Measurements from ENCODE around the gene CTDSP2. TPM values are rescaled to one million over a fixed set of nuclear protein-coding genes. Genes with fewer than 3 reads are reported as not detected.
A peak's percentile ranks its signal among the peaks of the same experiment; 100 is the strongest.

CTDSP2 gene
- total and polyA plus RNA-seq, 8 donors, result 28.4 to 152 (median 73.9) TPM

GRCh38 chr12:57874166-57875108, 27.9 kb upstream of the CTDSP2 start:
- Histone ChIP-seq H3K27ac (no peak overlapping the region), H3K4me1 (peaks cover 0 to 15% (median 4%) of the 10 kb centered on the region in 4 donors), H3K4me3 (no peak overlapping the region), H3K36me3 (no peaks in the 10 kb centered on the region), H3K9me3 (no peaks in the 10 kb centered on the region), H3K27me3 (no peaks in the 10 kb centered on the region)
- DNase-seq, result no peak
- TF ChIP-seq POLR2AphosphoS5 (IDR thresholded peaks at IDR 0.05) (no peak), EP300 (IDR thresholded peaks at IDR 0.05) (no peak), POLR2A (IDR thresholded peaks at IDR 0.05) (no peak), CTCF (IDR thresholded peaks at IDR 0.05) (no peak)
- intact Hi-C loops (cut with DNase I; ENCODE audit: low total_unique reads), result no loop called here
- WGBS, 5 donors, result 59 to 79% (median 74%) methylated on average over 8 of the region's 8 CpGs

- intact Hi-C loops (cut with DNase I; ENCODE audit: low total_unique reads), result no loop called here
- Histone ChIP-seq H3K27ac (no peak overlapping the region), H3K4me1 (peaks cover 0 to 29% (median 15%) of the 10 kb centered on the region in 4 donors), H3K36me3 (no peaks in the 10 kb centered on the region), H3K9me3 (no peaks in the 10 kb centered on the region), H3K4me3 (no peak overlapping the region), H3K27me3 (no peaks in the 10 kb centered on the region)
- WGBS, 5 donors, result 67 to 91% (median 81%) methylated on average over 2 of the region's 2 CpGs
- DNase-seq, result no peak
- TF ChIP-seq POLR2AphosphoS5 (IDR thresholded peaks at IDR 0.05) (no peak), CTCF (IDR thresholded peaks at IDR 0.05) (no peak), EP300 (IDR thresholded peaks at IDR 0.05) (no peak), POLR2A (IDR thresholded peaks at IDR 0.05) (no peak)
Observed at GRCh38 chr12:57872362-57872761, 25.8 kb upstream of the CTDSP2 start.

- intact Hi-C loops (cut with DNase I; ENCODE audit: low total_unique reads), result no loop called here
- no peaks in the 10 kb centered on the region for H3K36me3 ChIP-seq
- no peaks in the 10 kb centered on the region for H3K9me3 ChIP-seq
- 86 to 97% (median 89%) methylated on average over 8 of the region's 8 CpGs for WGBS, 5 donors
- TF ChIP-seq CTCF (IDR thresholded peaks at IDR 0.05) (no peak), POLR2A (IDR thresholded peaks at IDR 0.05) (no peak), EP300 (IDR thresholded peaks at IDR 0.05) (no peak), POLR2AphosphoS5 (IDR thresholded peaks at IDR 0.05) (no peak)
- no peaks in the 10 kb centered on the region for H3K27me3 ChIP-seq
- peak overlapping the region in 4 of 5 donors; percentile 69 to 82 (median 78) for H3K27ac ChIP-seq
- DNase-seq, result no peak
- peaks cover 0 to 35% (median 20%) of the 10 kb centered on the region in 4 donors for H3K4me1 ChIP-seq
- no peak overlapping the region for H3K4me3 ChIP-seq
Observed at GRCh38 chr12:57869927-57870318, 23.4 kb upstream of the CTDSP2 start.

GRCh38 chr12:57869298-57869926, 22.9 kb upstream of the CTDSP2 start:
- intact Hi-C loops (cut with DNase I; ENCODE audit: low total_unique reads), result no loop called here
- WGBS, 5 donors, result 69 to 87% (median 77%) methylated on average over 11 of the region's 11 CpGs
- Histone ChIP-seq H3K36me3 (no peaks in the 10 kb centered on the region), H3K4me1 (peaks cover 3 to 40% (median 25%) of the 10 kb centered on the region in 4 donors), H3K4me3 (no peak overlapping the region), H3K9me3 (no peaks in the 10 kb centered on the region), H3K27ac (peak overlapping the region; percentile 14 to 82 (median 76)), H3K27me3 (no peaks in the 10 kb centered on the region)
- no peak for TF ChIP-seq POLR2AphosphoS5 (IDR thresholded peaks at IDR 0.05)
- no peak for TF ChIP-seq CTCF (IDR thresholded peaks at IDR 0.05)
- TF ChIP-seq POLR2A (IDR thresholded peaks at IDR 0.05), result no peak
- no peak for TF ChIP-seq EP300 (IDR thresholded peaks at IDR 0.05)
- peak in 1 of 2 donors; percentile 60 for DNase-seq

All from stomach (tissue), 9 donors.